ENCODE measurements around the gene PRR23E.

The PRR23E gene

GRCh38 chr3:127175272-127175671 lies 17.7 kb upstream of the PRR23E start:
- no peak overlapping the region for H3K27ac ChIP-seq
- TF ChIP-seq ZFX (IDR thresholded peaks at IDR 0.05; ENCODE audit: borderline replicate concordance), result no peak
- TF ChIP-seq, protein P1, sequence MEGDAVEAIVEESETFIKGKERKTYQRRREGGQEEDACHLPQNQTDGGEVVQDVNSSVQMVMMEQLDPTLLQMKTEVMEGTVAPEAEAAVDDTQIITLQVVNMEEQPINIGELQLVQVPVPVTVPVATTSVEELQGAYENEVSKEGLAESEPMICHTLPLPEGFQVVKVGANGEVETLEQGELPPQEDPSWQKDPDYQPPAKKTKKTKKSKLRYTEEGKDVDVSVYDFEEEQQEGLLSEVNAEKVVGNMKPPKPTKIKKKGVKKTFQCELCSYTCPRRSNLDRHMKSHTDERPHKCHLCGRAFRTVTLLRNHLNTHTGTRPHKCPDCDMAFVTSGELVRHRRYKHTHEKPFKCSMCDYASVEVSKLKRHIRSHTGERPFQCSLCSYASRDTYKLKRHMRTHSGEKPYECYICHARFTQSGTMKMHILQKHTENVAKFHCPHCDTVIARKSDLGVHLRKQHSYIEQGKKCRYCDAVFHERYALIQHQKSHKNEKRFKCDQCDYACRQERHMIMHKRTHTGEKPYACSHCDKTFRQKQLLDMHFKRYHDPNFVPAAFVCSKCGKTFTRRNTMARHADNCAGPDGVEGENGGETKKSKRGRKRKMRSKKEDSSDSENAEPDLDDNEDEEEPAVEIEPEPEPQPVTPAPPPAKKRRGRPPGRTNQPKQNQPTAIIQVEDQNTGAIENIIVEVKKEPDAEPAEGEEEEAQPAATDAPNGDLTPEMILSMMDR (IDR thresholded peaks at IDR 0.05), result no peak

DNA sequence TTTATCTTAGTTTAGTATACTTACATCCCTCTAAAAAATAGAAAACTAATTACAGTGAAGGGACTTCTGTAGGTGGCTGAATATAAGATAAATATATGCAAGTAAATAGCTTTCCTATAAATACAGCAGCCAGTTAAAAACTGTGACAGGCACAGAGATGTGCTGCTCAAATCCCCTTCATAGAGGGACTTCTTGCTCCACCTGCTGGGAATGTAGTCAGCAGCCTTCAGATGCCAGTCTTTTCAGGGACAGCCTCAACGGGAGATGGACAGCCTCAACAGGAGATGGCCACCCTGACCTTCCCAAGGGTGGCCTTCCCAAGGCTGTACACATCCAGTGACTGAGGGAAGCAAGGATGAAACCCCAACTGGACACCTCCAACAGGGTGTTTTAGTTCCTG lies 15.7 kb upstream of the PRR23E start:
- no peak for TF ChIP-seq ZFX (IDR thresholded peaks at IDR 0.05; ENCODE audit: borderline replicate concordance)
- TF ChIP-seq, protein P1 (IDR thresholded peaks at IDR 0.05), result no peak; the same call in 1 of the 2 replicates
- no peak overlapping the region for H3K27ac ChIP-seq

GRCh38 chr3:127180859-127181258 lies 12.1 kb upstream of the PRR23E start:
- TF ChIP-seq, protein P1 (IDR thresholded peaks at IDR 0.05), result no peak
- TF ChIP-seq ZFX (IDR thresholded peaks at IDR 0.05; ENCODE audit: borderline replicate concordance), result no peak
- H3K27ac ChIP-seq, result no peak overlapping the region

DNA sequence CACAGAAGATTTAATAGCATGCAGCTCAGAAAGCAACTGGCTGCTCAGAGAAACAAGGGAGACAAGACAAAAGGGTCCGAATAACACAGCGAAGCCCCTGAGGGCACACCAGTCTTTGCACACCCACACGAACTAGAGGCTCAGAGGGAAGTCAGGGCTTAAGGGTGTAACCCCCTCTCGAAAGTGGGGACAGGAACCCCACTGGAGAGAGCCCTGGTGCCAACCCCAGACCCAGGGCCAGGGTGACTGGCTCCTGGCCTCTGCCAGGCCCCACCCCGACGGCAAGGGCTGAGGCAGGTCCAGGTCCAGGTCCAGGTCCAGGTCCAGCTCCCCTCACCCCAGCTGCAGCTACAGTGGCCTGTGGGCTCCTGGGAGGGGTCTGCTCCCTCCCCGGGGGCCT lies 10.5 kb upstream of the PRR23E start:
- no peak overlapping the region for H3K27ac ChIP-seq
- no peak for TF ChIP-seq ZFX (IDR thresholded peaks at IDR 0.05; ENCODE audit: borderline replicate concordance)
- TF ChIP-seq, protein P1 (IDR thresholded peaks at IDR 0.05), result no peak

GRCh38 chr3:127182848-127183714 lies 9.8 kb upstream of the PRR23E start:
- TF ChIP-seq ZFX (IDR thresholded peaks at IDR 0.05; ENCODE audit: borderline replicate concordance), result no peak
- TF ChIP-seq, protein P1 (IDR thresholded peaks at IDR 0.05), result no peak
- H3K27ac ChIP-seq, result no peak overlapping the region

- no peak for TF ChIP-seq ZFX (IDR thresholded peaks at IDR 0.05; ENCODE audit: borderline replicate concordance)
- TF ChIP-seq, protein P1 (IDR thresholded peaks at IDR 0.05), result no peak
- no peak overlapping the region for H3K27ac ChIP-seq
These were observed 8.7 kb upstream of the PRR23E start for GRCh38 chr3:127183931-127184869.

Data from 22Rv1 (cell line).